H1 (cell line): ENCODE measurements around the gene CNRIP1.

Experiments
- CTCF ChIP-seq, 3 experiments: IDR thresholded peaks; 1 replicate in 2 of 3; 2 replicates in 1 of 3; pipeline versions ENCODE4 v1.5.1 to v1.6.1; 2011; ENCODE audit warnings: low read length in 3 of 3, mild to moderate bottlenecking in 3 of 3, inconsistent platforms in 2 of 3, low read depth in 1 of 3, moderate library complexity in 1 of 3; ENCODE audit not compliant: insufficient read depth in 1 of 3; ENCODE audit errors: control extremely low read depth in 1 of 3
- KDM1A ChIP-seq: fragments of 200-600, 300-600 bp; sonication (generic); IDR thresholded peaks from 2 replicates; pipeline ENCODE4 v1.7.1; 2016; ENCODE audit warnings: mild to moderate bottlenecking, low read length, borderline replicate concordance
- POLR2A ChIP-seq, 2 experiments: IDR thresholded peaks; 1 replicate in 1 of 2; 2 replicates in 1 of 2; pipeline ENCODE4 v1.6.1; 2011; ENCODE audit warnings: low read depth in 2 of 2, low read length in 2 of 2, mild to moderate bottlenecking in 2 of 2; ENCODE audit errors: control extremely low read depth in 1 of 2
- POLR2AphosphoS5 ChIP-seq: IDR thresholded peaks from 2 replicates; pipeline ENCODE4 v1.6.1; 2011; ENCODE audit warnings: low read depth, low read length
- RFX5 ChIP-seq: IDR thresholded peaks from 2 replicates; pipeline ENCODE4 v1.6.1; 2011; ENCODE audit warnings: low read depth, low read length, improper control_type of control experiment, borderline replicate concordance

DNA sequence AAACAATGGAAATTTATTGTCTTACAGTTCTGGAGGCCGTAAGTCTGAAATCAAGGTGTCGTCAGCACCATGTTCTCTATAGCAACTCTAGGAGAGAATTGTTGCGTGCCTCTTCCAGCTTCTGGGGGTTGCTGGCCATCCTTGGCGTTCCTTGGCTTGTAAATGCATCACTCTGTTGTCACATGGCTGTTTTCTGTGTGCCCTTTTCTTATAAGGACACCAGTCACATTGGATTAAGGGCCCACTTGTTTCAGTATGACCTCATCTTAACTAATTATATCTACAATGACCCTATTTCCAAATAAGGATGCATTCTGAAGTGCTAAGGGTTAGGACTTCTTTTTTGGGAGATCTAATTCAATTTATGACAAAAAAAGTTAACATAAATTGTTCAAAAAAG is 44.0 kb upstream of the CNRIP1 start:
- TF ChIP-seq CTCF (IDR thresholded peaks at IDR 0.05; ENCODE audit: control extremely low read depth in 1 of 3, insufficient read depth in 1 of 3, low read depth in 1 of 3, low read length in 3 of 3) = no peak
- TF ChIP-seq RFX5 = no peak
- no peak for TF ChIP-seq POLR2AphosphoS5
- no peak for TF ChIP-seq POLR2A (IDR thresholded peaks at IDR 0.05; ENCODE audit: control extremely low read depth in 1 of 2, low read depth in 2 of 2, low read length in 2 of 2)
- no peak for TF ChIP-seq KDM1A
